ENCODE results near the gene KRIT1. TPM values are rescaled to one million over a fixed set of nuclear protein-coding genes. Genes with fewer than 3 reads are reported as not detected.
"Not testable (repeated sequence)": the region's sequence is repeated elsewhere in the genome, so short reads cannot be mapped to it uniquely, and the experiment has no call there.

The KRIT1 gene
- total and polyA plus RNA-seq, 2 donors (not counting 1 experiment from before 2014, with no cell fraction given), result 52.3 to 53.0 TPM

DNA sequence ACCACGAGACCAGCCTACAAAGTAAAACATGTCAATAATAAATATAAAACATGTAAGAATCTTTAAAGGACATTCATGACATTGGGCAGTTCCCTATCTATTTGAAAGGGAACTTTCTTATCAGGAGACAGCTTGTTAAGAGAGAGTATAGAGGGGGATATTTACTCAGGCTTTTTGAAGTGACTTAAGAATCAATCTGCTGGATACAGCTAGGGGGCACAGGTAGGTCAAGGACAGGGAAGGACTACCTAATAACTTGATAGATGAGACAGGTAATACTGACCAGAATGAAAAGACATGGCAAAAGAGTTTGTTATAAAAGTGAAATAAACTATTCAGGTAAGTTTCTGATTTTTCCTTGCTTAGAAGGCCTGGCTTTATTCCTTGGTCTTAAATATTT is 44.9 kb downstream of the KRIT1 start:
- TF ChIP-seq EZH2 (IDR thresholded peaks at IDR 0.05; ENCODE audit: low read length, missing control alignments), result no peak
- TF ChIP-seq, protein P1, sequence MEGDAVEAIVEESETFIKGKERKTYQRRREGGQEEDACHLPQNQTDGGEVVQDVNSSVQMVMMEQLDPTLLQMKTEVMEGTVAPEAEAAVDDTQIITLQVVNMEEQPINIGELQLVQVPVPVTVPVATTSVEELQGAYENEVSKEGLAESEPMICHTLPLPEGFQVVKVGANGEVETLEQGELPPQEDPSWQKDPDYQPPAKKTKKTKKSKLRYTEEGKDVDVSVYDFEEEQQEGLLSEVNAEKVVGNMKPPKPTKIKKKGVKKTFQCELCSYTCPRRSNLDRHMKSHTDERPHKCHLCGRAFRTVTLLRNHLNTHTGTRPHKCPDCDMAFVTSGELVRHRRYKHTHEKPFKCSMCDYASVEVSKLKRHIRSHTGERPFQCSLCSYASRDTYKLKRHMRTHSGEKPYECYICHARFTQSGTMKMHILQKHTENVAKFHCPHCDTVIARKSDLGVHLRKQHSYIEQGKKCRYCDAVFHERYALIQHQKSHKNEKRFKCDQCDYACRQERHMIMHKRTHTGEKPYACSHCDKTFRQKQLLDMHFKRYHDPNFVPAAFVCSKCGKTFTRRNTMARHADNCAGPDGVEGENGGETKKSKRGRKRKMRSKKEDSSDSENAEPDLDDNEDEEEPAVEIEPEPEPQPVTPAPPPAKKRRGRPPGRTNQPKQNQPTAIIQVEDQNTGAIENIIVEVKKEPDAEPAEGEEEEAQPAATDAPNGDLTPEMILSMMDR (conservative IDR thresholded peaks at IDR 0.05 in 1 of 2, IDR thresholded peaks at IDR 0.05 in 1 of 2; ENCODE audit: low read depth in 1 of 2, low read length in 2 of 2), result no peak
- DNase-seq (ENCODE audit: low read depth in 2 of 2), result no peak
- H3K9ac ChIP-seq (ENCODE audit: insufficient read depth, low read length), result no peak overlapping the region

DNA sequence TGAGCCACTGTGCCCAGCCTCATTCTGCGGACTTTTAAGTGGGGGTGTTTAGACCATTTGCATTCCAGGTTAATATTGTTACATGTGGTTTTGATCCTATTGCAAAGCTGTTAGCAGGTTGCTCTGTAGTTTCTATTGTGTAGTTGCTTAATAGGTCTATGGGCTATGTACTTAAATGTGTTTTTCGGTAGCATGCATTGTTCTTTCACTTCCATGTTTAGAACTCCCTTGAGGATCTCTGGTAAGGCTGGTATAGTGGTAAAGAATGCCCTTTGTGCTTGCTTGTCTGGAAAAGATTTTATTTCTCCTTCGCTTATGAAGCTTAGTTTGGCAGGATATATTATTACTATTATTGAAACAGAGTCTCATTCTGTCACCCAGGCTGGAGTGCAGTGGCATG is 53.4 kb downstream of the KRIT1 start:
- Histone ChIP-seq H3K4me3 (replicated peaks in 1 of 4; ENCODE audit: control extremely low read depth in 1 of 4, insufficient read depth in 1 of 4, low read depth in 3 of 4, low read length in 4 of 4) (no peak overlapping the region), H3K79me2 (ENCODE audit: control insufficient read depth, insufficient read depth, low read length) (no peaks in the 10 kb centered on the region), H3K9me3 (ENCODE audit: control insufficient read depth, insufficient read depth, low read depth, low read length) (no peaks in the 10 kb centered on the region), H3K36me3 (ENCODE audit: control insufficient read depth, insufficient read depth, low read length) (peaks cover 1% of the 10 kb centered on the region), H4K20me1 (ENCODE audit: control insufficient read depth, extremely low read depth, insufficient read depth, low read length) (no peaks in the 10 kb centered on the region), H3K4me1 (ENCODE audit: control insufficient read depth, extremely low read depth, insufficient read depth, low read length) (no peaks in the 10 kb centered on the region), H3K4me2 (ENCODE audit: extremely low read depth, insufficient read depth, low read length) (no peak overlapping the region), H3K27me3 (ENCODE audit: control insufficient read depth, insufficient read depth, low read length) (no peaks in the 10 kb centered on the region), H2AFZ (ENCODE audit: low read length) (no peak overlapping the region), H3K9ac (ENCODE audit: insufficient read depth, low read length) (no peak overlapping the region), H3K27ac (ENCODE audit: insufficient read depth, low read length) (no peak overlapping the region)
- TF ChIP-seq, protein P1 (conservative IDR thresholded peaks at IDR 0.05 in 1 of 2, IDR thresholded peaks at IDR 0.05 in 1 of 2; ENCODE audit: low read depth in 1 of 2, low read length in 2 of 2), result no peak
- no peak for TF ChIP-seq EZH2 (IDR thresholded peaks at IDR 0.05; ENCODE audit: low read length, missing control alignments)
- no peak for DNase-seq (ENCODE audit: low read depth in 2 of 2)

More for the DNA sequence above, 44.9 kb downstream of the KRIT1 start:
- Histone ChIP-seq H3K4me1 (ENCODE audit: control insufficient read depth, extremely low read depth, insufficient read depth, low read length) (no peaks in the 10 kb centered on the region), H3K36me3 (ENCODE audit: control insufficient read depth, insufficient read depth, low read length) (peaks cover 4% of the 10 kb centered on the region), H3K9me3 (ENCODE audit: control insufficient read depth, insufficient read depth, low read depth, low read length) (no peaks in the 10 kb centered on the region), H3K4me2 (ENCODE audit: extremely low read depth, insufficient read depth, low read length) (no peak overlapping the region), H3K4me3 (replicated peaks in 1 of 4; ENCODE audit: control extremely low read depth in 1 of 4, insufficient read depth in 1 of 4, low read depth in 3 of 4, low read length in 4 of 4) (no peak overlapping the region), H2AFZ (ENCODE audit: low read length) (no peak overlapping the region), H3K27ac (ENCODE audit: insufficient read depth, low read length) (no peak overlapping the region), H3K79me2 (ENCODE audit: control insufficient read depth, insufficient read depth, low read length) (no peaks in the 10 kb centered on the region), H3K27me3 (ENCODE audit: control insufficient read depth, insufficient read depth, low read length) (no peaks in the 10 kb centered on the region), H4K20me1 (ENCODE audit: control insufficient read depth, extremely low read depth, insufficient read depth, low read length) (no peaks in the 10 kb centered on the region)

DNA sequence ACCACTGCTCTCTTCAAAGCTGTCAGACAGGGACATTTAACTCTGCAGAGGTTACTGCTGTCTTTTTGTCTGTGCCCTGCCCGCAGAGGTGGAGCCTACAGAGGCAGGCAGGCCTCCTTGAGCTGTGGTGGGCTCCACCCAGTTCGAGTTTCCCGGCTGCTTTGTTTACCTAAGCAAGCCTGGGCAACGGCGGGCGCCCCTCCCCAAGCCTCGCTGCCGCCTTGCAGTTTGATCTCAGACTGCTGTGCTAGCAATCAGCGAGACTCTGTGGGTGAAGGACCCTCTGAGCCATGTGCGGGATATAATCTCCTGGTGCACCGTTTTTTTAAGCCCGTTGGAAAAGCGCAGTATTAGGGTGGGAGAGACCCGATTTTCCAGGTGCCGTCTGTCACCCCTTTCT is 56.5 kb downstream of the KRIT1 start:
- not testable (repeated sequence) for DNase-seq (ENCODE audit: low read depth in 2 of 2); H2AFZ ChIP-seq (ENCODE audit: low read length); H4K20me1 ChIP-seq (ENCODE audit: control insufficient read depth, extremely low read depth, insufficient read depth, low read length); H3K27ac ChIP-seq (ENCODE audit: insufficient read depth, low read length); H3K4me3 ChIP-seq (replicated peaks in 1 of 4; ENCODE audit: control extremely low read depth in 1 of 4, insufficient read depth in 1 of 4, low read depth in 3 of 4, low read length in 4 of 4); H3K36me3 ChIP-seq (ENCODE audit: control insufficient read depth, insufficient read depth, low read length); H3K27me3 ChIP-seq (ENCODE audit: control insufficient read depth, insufficient read depth, low read length); H3K4me1 ChIP-seq (ENCODE audit: control insufficient read depth, extremely low read depth, insufficient read depth, low read length); H3K9ac ChIP-seq (ENCODE audit: insufficient read depth, low read length); H3K9me3 ChIP-seq (ENCODE audit: control insufficient read depth, insufficient read depth, low read depth, low read length); H3K79me2 ChIP-seq (ENCODE audit: control insufficient read depth, insufficient read depth, low read length); H3K4me2 ChIP-seq (ENCODE audit: extremely low read depth, insufficient read depth, low read length)

DNA sequence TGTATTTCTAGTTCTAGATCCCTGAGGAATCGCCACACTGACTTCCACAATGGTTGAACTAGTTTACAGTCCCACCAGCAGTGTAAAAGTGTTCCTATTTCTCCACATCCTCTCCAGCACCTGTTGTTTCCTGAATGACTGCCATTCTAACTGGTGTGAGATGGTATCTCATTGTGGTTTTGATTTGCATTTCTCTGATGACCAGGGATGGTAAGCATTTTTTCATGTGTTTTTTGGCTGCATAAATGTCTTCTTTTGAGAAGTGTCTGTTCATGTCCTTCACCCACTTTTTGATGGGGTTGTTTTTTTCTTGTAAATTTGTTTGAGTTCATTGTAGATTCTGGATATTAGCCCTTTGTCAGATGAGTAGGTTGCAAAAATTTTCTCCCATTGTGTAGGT is 61.4 kb downstream of the KRIT1 start:
- H3K9me3 ChIP-seq (ENCODE audit: control insufficient read depth, insufficient read depth, low read depth, low read length); H3K4me1 ChIP-seq (ENCODE audit: control insufficient read depth, extremely low read depth, insufficient read depth, low read length); DNase-seq (ENCODE audit: low read depth in 2 of 2); H3K4me3 ChIP-seq (replicated peaks in 1 of 4; ENCODE audit: control extremely low read depth in 1 of 4, insufficient read depth in 1 of 4, low read depth in 3 of 4, low read length in 4 of 4); H3K79me2 ChIP-seq (ENCODE audit: control insufficient read depth, insufficient read depth, low read length); H3K9ac ChIP-seq (ENCODE audit: insufficient read depth, low read length); H2AFZ ChIP-seq (ENCODE audit: low read length); H3K27me3 ChIP-seq (ENCODE audit: control insufficient read depth, insufficient read depth, low read length); H4K20me1 ChIP-seq (ENCODE audit: control insufficient read depth, extremely low read depth, insufficient read depth, low read length); H3K27ac ChIP-seq (ENCODE audit: insufficient read depth, low read length); H3K4me2 ChIP-seq (ENCODE audit: extremely low read depth, insufficient read depth, low read length); H3K36me3 ChIP-seq (ENCODE audit: control insufficient read depth, insufficient read depth, low read length): not testable (repeated sequence)
